Activated CD8-positive, alpha-beta memory T cell treated with anti-CD3 and anti-CD28 coated beads, Interleukin-2, amount 50 U/mL, for 1 hour (primary cell): ENCODE measurements around the gene PROSER2.
"Not testable (repeated sequence)": the region's sequence is repeated elsewhere in the genome, so short reads cannot be mapped to it uniquely, and the experiment has no call there.

Experiments
- DNase-seq: peaks from one replicate; pipeline ENCODE4 v3.0.0-alpha.2; 2020; ENCODE audit errors: extremely low read depth

The PROSER2 gene

GRCh38 chr10:11835704-11836103 lies 12.5 kb downstream of the PROSER2 start:
- no peak for DNase-seq

GRCh38 chr10:11837372-11838161 lies 14.4 kb downstream of the PROSER2 start:
- no peak for DNase-seq

GRCh38 chr10:11838298-11838852 lies 15.2 kb downstream of the PROSER2 start:
- DNase-seq, result no peak

DNA sequence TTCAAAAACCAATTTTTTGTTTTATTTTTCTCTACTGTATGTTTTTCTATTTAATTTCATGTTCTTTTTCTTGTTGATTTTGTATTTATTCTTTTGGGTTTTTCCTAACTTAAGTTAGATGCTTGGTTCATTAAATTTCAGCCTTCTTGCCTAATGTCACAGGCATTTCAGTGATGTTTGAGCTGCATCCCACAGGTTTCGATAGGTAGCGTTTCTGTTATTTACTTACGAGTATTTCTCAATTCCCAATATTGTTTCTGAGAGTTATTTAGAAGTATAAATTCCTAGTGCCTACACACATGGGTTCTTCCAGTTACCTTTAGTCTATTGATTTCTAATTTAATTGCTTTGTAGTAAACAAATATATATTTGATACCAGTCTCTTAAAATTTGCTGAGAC lies 18.2 kb downstream of the PROSER2 start:
- no peak for DNase-seq

DNA sequence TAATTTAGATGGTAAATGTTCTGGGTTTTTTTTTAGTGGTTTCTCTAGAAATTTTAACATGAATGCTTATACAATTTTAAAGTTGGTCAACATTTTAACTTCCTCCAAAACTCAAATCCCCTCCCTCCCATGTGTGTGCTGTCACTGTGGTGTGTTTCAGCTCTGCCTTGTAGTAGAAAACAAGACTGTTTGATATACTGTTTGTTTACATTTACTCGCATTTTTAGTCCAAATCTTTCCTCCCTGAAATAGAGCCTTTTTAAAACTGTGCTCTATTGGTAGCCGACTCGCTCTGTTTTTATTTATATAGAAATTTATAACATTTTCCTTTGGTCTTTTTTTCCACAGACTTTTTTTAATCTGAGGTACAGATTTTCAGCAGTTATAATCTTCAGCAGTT lies 19.3 kb downstream of the PROSER2 start:
- DNase-seq, result no peak

DNA sequence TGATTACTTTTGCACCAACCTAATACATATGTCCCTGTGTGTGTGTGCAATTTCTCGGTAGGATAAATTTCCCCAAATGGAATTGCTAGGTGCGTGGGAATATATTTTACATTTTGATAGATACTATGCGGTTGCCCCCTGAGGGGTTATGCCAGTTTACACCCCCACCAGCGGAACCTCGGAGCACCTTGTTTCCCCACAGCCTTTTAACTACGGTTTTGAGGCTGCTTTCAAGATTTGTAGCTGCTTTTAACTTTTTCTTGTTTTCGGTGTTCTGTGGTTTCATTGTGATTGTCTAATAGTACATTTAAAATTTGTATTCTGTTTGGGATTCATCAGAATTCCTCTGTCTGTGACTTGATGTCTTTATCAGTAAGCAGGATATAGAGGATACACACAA lies 22.0 kb downstream of the PROSER2 start:
- no peak for DNase-seq

- no peak for DNase-seq
Measured at GRCh38 chr10:11846542-11846941, 23.4 kb downstream of the PROSER2 start.

DNA sequence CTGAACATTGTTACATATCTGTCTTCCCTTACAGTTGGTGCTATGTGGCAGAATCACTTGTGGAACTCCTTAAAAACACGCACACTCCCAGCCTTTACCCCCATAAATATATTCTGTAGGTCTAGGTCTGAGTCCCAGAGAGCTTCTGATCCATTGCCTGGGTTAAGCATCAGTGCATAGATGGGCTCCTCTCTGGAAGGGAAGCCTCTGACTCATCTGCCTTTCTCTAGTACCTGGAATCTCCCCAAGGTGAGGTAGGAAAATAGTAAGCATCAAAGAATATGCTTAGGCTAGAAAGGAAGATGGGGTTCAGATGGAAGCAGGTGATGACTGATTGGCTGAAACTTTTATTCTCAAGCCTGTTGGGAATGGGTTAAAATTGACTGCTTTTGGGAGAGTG lies 26.1 kb downstream of the PROSER2 start:
- DNase-seq, result no peak

DNA sequence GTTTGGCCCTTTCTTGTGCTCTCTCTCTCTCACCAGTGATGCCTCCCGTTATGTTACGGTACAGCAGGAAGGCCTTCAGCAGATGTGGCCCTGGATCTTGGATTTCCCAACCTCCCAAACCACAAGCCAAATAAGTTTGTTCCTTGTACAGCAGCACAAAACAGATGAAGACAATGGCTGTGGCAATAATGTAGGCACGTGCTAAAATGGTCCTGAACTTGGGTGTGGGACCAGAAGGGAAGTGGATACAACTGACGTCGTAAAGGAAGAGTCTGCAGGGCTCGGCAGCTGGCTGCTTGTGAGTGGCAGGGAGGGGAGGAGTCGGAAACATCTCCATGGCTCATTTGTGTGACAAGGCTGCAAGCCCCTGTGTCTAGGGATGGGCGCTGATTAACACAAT lies 26.8 kb downstream of the PROSER2 start:
- DNase-seq, result no peak

DNA sequence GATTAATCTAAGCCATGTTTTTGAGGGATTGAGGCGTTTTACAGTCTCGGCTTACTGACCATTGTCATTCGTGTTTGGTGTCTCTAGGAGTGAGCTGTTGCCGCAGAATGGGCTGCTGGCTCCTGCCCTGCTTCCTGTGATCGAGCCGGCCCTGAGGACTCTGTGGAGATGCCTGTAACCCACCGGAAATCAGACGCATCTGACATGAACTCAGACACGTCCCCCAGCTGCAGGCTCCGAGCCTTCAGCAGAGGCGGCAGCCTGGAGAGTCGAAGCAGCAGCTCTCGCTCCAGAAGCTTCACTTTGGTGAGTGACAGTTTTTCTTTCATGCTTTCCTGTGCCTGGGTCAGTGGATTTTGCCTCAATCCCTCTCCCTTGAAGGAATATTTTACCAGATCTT lies 28.8 kb downstream of the PROSER2 start:
- no peak for DNase-seq

GRCh38 chr10:11852637-11853036 lies 29.5 kb downstream of the PROSER2 start:
- not testable (repeated sequence) for DNase-seq

GRCh38 chr10:11853468-11853867 lies 30.3 kb downstream of the PROSER2 start:
- no peak for DNase-seq

DNA sequence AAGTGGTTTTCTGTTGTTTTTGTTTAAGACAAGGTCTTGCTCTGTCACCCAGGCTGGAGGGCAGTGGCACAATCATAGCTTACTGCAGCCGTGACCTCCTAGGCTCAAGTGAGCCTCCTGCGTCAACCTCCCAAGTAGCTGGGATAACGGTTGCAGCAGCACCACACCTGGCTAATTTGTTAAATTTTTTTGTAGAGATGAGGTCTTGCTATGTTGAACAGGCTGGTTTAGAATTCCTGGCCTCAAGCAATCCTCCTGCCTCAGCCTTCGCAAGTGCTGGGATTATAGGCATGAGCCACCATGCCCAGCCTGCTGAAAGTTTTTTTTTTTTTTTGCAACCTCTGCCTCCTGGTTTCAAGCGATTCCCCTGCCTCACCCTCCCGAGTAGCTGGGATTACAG lies 31.1 kb downstream of the PROSER2 start:
- no peak for DNase-seq

GRCh38 chr10:11856089-11856488 lies 32.9 kb downstream of the PROSER2 start:
- no peak for DNase-seq

GRCh38 chr10:11856678-11857077 lies 33.5 kb downstream of the PROSER2 start:
- no peak for DNase-seq

GRCh38 chr10:11858093-11858492 lies 34.9 kb downstream of the PROSER2 start:
- no peak for DNase-seq

GRCh38 chr10:11861341-11861740 lies 38.2 kb downstream of the PROSER2 start:
- DNase-seq, result no peak

- DNase-seq, result no peak
Measured at GRCh38 chr10:11861811-11862428, 38.8 kb downstream of the PROSER2 start.

DNA sequence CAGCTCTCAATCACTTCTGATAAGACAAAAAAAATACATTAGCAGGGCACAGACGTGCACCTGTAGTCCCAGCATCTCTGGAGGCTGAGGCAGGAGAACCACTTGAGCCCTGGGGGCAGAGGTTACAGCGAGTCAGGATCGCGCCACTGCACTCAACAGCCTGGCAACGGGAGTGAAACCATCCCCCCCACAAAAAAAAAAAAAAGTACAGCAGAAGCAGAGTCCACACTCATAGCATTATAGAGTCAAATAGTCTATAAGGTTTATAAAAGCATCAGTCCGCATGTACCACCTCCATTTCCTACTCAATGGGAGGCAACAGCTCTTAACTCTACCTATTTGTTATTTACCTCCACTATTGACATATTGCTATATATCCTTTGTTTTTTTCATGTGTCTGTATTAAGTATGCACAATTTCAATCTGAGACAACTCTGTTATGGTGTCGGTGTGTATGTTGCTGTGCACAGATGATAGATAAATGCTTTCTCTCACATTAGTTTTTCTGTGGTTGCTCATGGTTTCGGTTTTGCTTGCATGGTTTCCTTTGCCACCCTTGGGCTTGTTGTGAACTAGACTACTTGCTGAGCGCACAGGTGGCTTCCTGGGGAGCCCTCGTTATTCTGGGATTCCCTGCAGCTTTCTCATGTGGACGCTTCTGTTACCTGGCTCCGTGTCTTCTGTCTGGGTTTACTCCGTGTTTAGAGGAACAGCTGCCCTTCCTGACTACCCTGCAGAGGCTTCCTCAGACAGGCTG lies 40.4 kb downstream of the PROSER2 start:
- no peak for DNase-seq

- no peak for DNase-seq
Measured at GRCh38 chr10:11864727-11865126, 41.6 kb downstream of the PROSER2 start.

- no peak for DNase-seq
Measured at GRCh38 chr10:11865561-11865960, 42.4 kb downstream of the PROSER2 start.

DNA sequence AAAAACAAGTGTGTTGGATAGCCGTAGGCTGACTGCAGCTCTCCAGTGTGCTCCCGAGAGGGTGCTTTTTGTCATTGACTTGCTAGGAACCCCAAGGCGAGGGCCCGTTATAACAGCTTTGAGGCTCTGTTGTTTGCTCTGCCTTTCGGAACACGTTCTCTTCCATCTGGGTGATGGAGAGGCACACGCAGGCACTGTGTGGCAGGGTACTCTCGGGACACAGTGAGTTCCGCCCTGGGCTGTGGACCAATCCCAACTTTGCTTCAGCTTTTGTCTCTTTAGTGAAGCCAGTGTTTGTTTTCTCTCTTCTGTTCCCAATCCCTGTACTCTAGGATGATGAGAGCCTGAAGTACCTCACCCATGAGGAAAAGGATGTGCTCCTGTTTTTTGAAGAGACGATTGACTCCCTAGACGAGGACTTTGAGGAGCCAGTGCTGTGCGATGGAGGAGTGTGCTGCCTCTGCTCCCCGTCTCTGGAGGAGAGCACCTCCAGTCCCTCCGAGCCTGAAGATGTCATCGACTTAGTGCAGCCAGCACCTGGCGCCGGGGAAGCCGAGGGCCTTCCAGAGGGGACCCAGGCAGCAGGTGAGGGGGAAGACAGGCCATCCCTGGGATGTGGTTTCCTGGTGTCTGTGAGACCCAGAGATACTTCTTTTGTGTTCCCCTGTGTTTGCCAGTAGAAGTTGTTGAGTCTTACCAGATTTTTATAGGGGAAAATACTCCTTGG lies 43.2 kb downstream of the PROSER2 start:
- DNase-seq, result no peak
